CD14-positive monocyte (primary cell): ENCODE data around the gene INPP5A. TPM values are rescaled to one million over a fixed set of nuclear protein-coding genes. Genes with fewer than 3 reads are reported as not detected.
A peak's percentile ranks its signal among the peaks of the same experiment; 100 is the strongest.

Experiments used
- DNase-seq, 3 donors: peaks; one replicate each; pipeline ENCODE4 v3.0.0-alpha.2; 2011 to 2022
- H2AFZ ChIP-seq: 2 replicates; pipeline ENCODE4 v1.6.0; 2012; ENCODE audit warnings: mild to moderate bottlenecking, low read depth, low read length, inconsistent platforms; ENCODE audit not compliant: insufficient read depth, poor library complexity, severe bottlenecking
- H3K27ac ChIP-seq, 2 donors: 1 replicate in 1 of 2; 2 replicates in 1 of 2; pipeline ENCODE4 v1.5.1; 2012 to 2013; ENCODE audit warnings: low read length in 2 of 2, control low read depth in 1 of 2, inconsistent platforms in 1 of 2, low read depth in 1 of 2, mild to moderate bottlenecking in 1 of 2
- H3K27me3 ChIP-seq, 2 donors: one replicate each; pipeline versions ENCODE4 v1.6.0 to v1.6.1; 2011 to 2013; ENCODE audit warnings: low read length in 2 of 2; ENCODE audit not compliant: control insufficient read depth in 2 of 2, insufficient read depth in 2 of 2
- H3K36me3 ChIP-seq, 2 donors: replicated peaks in 1 of 2; 1 replicate in 1 of 2; 2 replicates in 1 of 2; pipeline versions ENCODE4 v1.5.1 to v1.6.1; 2012 to 2013; ENCODE audit warnings: low read length in 2 of 2, control low read depth in 1 of 2, inconsistent platforms in 1 of 2, mild to moderate bottlenecking in 1 of 2; ENCODE audit not compliant: insufficient read depth in 2 of 2, control insufficient read depth in 1 of 2
- H3K4me1 ChIP-seq, 2 donors: 1 replicate in 1 of 2; 2 replicates in 1 of 2; pipeline versions ENCODE4 v1.5.1 to v1.6.1; 2012 to 2013; ENCODE audit warnings: low read length in 2 of 2, control low read depth in 1 of 2, inconsistent platforms in 1 of 2, mild to moderate bottlenecking in 1 of 2, moderate library complexity in 1 of 2; ENCODE audit not compliant: insufficient read depth in 2 of 2, control insufficient read depth in 1 of 2
- H3K4me2 ChIP-seq: replicated peaks from 2 replicates; pipeline ENCODE3; 2012; ENCODE audit warnings: low read length, moderate library complexity, mild to moderate bottlenecking; ENCODE audit not compliant: poor library complexity, severe bottlenecking; ENCODE audit errors: extremely low read depth
- H3K4me3 ChIP-seq, 3 experiments: fragments of 200-600 bp in 1 of 3; sonication (generic) in 1 of 3; replicated peaks in 1 of 3; 1 replicate in 2 of 3; 2 replicates in 1 of 3; pipeline ENCODE4 v1.5.1; 2011 to 2013; ENCODE audit warnings: low read length in 3 of 3, mild to moderate bottlenecking in 3 of 3, control low read depth in 2 of 3, low read depth in 2 of 3, inconsistent platforms in 1 of 3, moderate library complexity in 1 of 3
- H3K79me2 ChIP-seq: 2 replicates; pipeline ENCODE4 v1.6.0; 2012; ENCODE audit warnings: mild to moderate bottlenecking, control low read depth, inconsistent platforms, low read length, moderate library complexity; ENCODE audit not compliant: insufficient read depth
- H3K9ac ChIP-seq: 2 replicates; pipeline ENCODE4 v1.6.0; 2017; ENCODE audit warnings: low read length, mild to moderate bottlenecking; ENCODE audit not compliant: insufficient read depth, poor library complexity, severe bottlenecking
- H3K9me3 ChIP-seq, 2 donors: replicated peaks in 1 of 2; 1 replicate in 1 of 2; 2 replicates in 1 of 2; pipeline versions ENCODE4 v1.5.1 to v1.6.1; 2012 to 2013; ENCODE audit warnings: low read length in 2 of 2, control low read depth in 1 of 2; ENCODE audit not compliant: control insufficient read depth in 1 of 2, insufficient read depth in 1 of 2
- H4K20me1 ChIP-seq: 2 replicates; pipeline ENCODE4 v1.6.0; 2012; ENCODE audit warnings: mild to moderate bottlenecking, low read length, control low read depth, moderate library complexity; ENCODE audit not compliant: insufficient read depth
- H3K27ac Mint-ChIP-seq, 7 donors: one replicate each; pipeline ENCODE4 v1.8.0; 2020; ENCODE audit warnings: mild to moderate bottlenecking in 7 of 7, mixed read lengths in 7 of 7, moderate library complexity in 6 of 7, inconsistent platforms in 2 of 7
- H3K27me3 Mint-ChIP-seq, 3 donors: one replicate each; pipeline ENCODE4 v1.8.0; 2021 to 2022; ENCODE audit warnings: low read depth in 3 of 3, mild to moderate bottlenecking in 3 of 3, mixed read lengths in 3 of 3, moderate library complexity in 3 of 3, inconsistent platforms in 1 of 3
- H3K36me3 Mint-ChIP-seq, 2 donors: one replicate each; pipeline ENCODE4 v1.8.0; 2020; ENCODE audit warnings: mixed read lengths in 2 of 2, inconsistent platforms in 1 of 2, mild to moderate bottlenecking in 1 of 2
- H3K4me1 Mint-ChIP-seq: one replicate; pipeline ENCODE4 v1.8.0; 2020; ENCODE audit warnings: mild to moderate bottlenecking, mixed read lengths
- H3K4me3 Mint-ChIP-seq, 2 donors: one replicate each; pipeline ENCODE4 v1.8.0; 2020; ENCODE audit warnings: mild to moderate bottlenecking in 2 of 2, mixed read lengths in 2 of 2, moderate library complexity in 1 of 2
- H3K9me3 Mint-ChIP-seq, 7 donors: one replicate each; pipeline ENCODE4 v1.8.0; 2020 to 2022; ENCODE audit warnings: mixed read lengths in 7 of 7, mild to moderate bottlenecking in 6 of 7, moderate library complexity in 6 of 7, inconsistent platforms in 2 of 7
- CTCF ChIP-seq: fragments of 200-600 bp; IDR thresholded peaks from one replicate; pipeline ENCODE4 v1.8.0; 2022; ENCODE audit warnings: antibody characterized with exemption, mild to moderate bottlenecking
- WGBS: methylation state at CpG from one replicate; pipeline ENCODE4 v1.1.5; 2013; ENCODE audit warnings: missing lambda C conversion rate; ENCODE audit not compliant: insufficient coverage; 5-methylcytosine and 5-hydroxymethylcytosine counted together
- intact Hi-C, 2 donors: fragments of 100-400 bp; cut with micrococcal nuclease; formaldehyde crosslinking; loops; one replicate each; pipeline versions ENCODE4 v1.15.0 to v1.15.1; 2023
- polyA plus RNA-seq, 3 donors: library from polyadenylated mRNA; depleted of rRNA in 1 of 3; unstranded in 2 of 3; stranded (reverse) in 1 of 3; fragments of 300-500 nt in 2 of 3; fragments of >200 nt in 1 of 3; fragmentation: Illumina TruSeq in 2 of 3; gene quantifications; 1 replicate in 2 of 3; 2 replicates in 1 of 3; pipeline ENCODE4 v1.2.3, GENCODE V29; 2012 to 2021

The INPP5A gene
- polyA plus RNA-seq, 3 donors, result 0.87 to 17.2 (median 2.9) TPM

- peaks cover 0 to 18% of the 10 kb centered on the region in 2 donors for H3K9me3 ChIP-seq
- Mint-ChIP-seq H3K27me3 (no peaks in the 10 kb centered on the region), H3K27ac (peak overlapping the region in 1 of 7 donors; percentile 17), H3K9me3 (peaks cover 8 to 27% (median 15%) of the 10 kb centered on the region in 7 donors), H3K4me1 (no peaks in the 10 kb centered on the region), H3K36me3 (peaks cover 34 to 52% of the 10 kb centered on the region in 2 donors), H3K4me3 (no peak overlapping the region)
- no peak for TF ChIP-seq CTCF
- H3K79me2 ChIP-seq, result no peaks in the 10 kb centered on the region
- H4K20me1 ChIP-seq, result no peaks in the 10 kb centered on the region
- no peaks in the 10 kb centered on the region for H3K4me1 ChIP-seq
- DNase-seq, result no peak
- H3K4me3 ChIP-seq, result no peak overlapping the region
- no peaks in the 10 kb centered on the region for H3K27me3 ChIP-seq
- H3K27ac ChIP-seq, result no peak overlapping the region
- H3K36me3 ChIP-seq, result peaks cover 48 to 62% of the 10 kb centered on the region in 2 donors
- H3K9ac ChIP-seq, result no peak overlapping the region
- 97% methylated on average over 24 of the region's 24 CpGs for WGBS
- no peak overlapping the region for H3K4me2 ChIP-seq
- intact Hi-C loops, result no loop called here
- no peak overlapping the region for H2AFZ ChIP-seq
These were observed 160.7 kb downstream of the INPP5A start for GRCh38 chr10:132698211-132698751.

DNA sequence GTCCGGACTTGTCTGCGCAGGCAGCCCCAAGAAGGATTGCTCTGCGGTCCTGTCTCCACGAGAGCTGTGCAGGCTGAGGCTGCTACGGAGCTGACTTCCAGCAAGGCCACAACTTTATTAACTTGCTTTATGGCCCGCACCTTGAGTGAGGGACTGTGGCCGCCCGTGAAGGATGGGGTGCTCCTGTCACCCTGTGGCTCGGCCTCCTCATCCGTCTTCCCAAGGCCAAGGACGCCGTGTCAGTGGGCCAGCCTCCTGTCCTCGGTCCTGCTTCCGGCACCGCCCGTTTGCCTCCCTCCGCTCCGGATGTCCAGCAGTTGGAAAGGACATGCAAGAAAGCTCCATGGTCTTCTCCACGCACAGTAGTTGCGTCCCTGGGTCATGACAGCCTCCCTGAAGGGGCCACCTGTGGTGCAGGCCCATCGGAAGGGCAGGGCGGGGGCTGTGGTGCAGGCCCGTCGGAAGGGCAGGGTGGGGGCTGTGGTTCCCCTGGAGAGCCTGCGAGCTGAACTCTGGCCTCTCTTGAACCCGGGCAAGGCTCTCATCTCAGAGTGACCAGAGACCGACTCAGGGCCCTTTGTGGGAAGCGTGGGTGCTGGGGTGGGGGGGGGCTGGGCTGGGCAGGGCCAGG is 161.3 kb downstream of the INPP5A start:
- H3K36me3 ChIP-seq, result peaks cover 54 to 68% of the 10 kb centered on the region in 2 donors
- H3K9ac ChIP-seq, result no peak overlapping the region
- Mint-ChIP-seq H3K4me3 (no peak overlapping the region), H3K27me3 (no peaks in the 10 kb centered on the region), H3K9me3 (peaks cover 11 to 27% (median 18%) of the 10 kb centered on the region in 7 donors), H3K36me3 (peaks cover 37 to 58% of the 10 kb centered on the region in 2 donors), H3K4me1 (no peaks in the 10 kb centered on the region), H3K27ac (peak overlapping the region in 1 of 7 donors; percentile 17)
- no peaks in the 10 kb centered on the region for H4K20me1 ChIP-seq
- H3K27ac ChIP-seq, result no peak overlapping the region
- H2AFZ ChIP-seq, result no peak overlapping the region
- WGBS, result 97% methylated on average over 28 of the region's 28 CpGs
- no peak overlapping the region for H3K4me3 ChIP-seq
- H3K79me2 ChIP-seq, result no peaks in the 10 kb centered on the region
- H3K9me3 ChIP-seq, result peaks cover 0 to 24% of the 10 kb centered on the region in 2 donors
- H3K4me2 ChIP-seq, result no peak overlapping the region
- intact Hi-C loops, result no loop called here
- no peaks in the 10 kb centered on the region for H3K4me1 ChIP-seq
- DNase-seq, result no peak
- H3K27me3 ChIP-seq, result no peaks in the 10 kb centered on the region
- no peak for TF ChIP-seq CTCF
